Hepatocyte (in vitro differentiated cells): Measurements from ENCODE around the gene ATF6. TPM values are rescaled to one million over a fixed set of nuclear protein-coding genes. Genes with fewer than 3 reads are reported as not detected.

ENCODE experiments used
- DNase-seq: peaks from one replicate; pipeline ENCODE4 v3.0.0-alpha.2; 2016; ENCODE audit warnings: low spot score
- H2AFZ ChIP-seq: fragments of 200-600 bp; sonication (generic); 2 replicates; pipeline ENCODE4 v1.6.0; 2016; ENCODE audit warnings: antibody characterized with exemption, mild to moderate bottlenecking
- H3K27ac ChIP-seq: fragments of 200-600 bp; sonication (generic); 2 replicates; pipeline ENCODE4 v1.5.1; 2016; ENCODE audit warnings: mild to moderate bottlenecking
- H3K27me3 ChIP-seq: fragments of 200-600 bp; sonication (generic); 2 replicates; pipeline ENCODE4 v1.6.1; 2016
- H3K36me3 ChIP-seq: fragments of 200-600 bp; sonication (generic); replicated peaks from 2 replicates; pipeline ENCODE4 v1.5.1; 2016; ENCODE audit warnings: low read depth; ENCODE audit not compliant: insufficient read depth
- H3K4me1 ChIP-seq: fragments of 200-600 bp; sonication (generic); 2 replicates; pipeline ENCODE4 v1.5.1; 2016; ENCODE audit warnings: mild to moderate bottlenecking, moderate library complexity; ENCODE audit not compliant: insufficient read depth
- H3K4me2 ChIP-seq: fragments of 200-600 bp; sonication (generic); 2 replicates; pipeline ENCODE4 v1.6.0; 2016
- H3K4me3 ChIP-seq: fragments of 200-600 bp; sonication (generic); 2 replicates; pipeline ENCODE4 v1.5.1; 2016; ENCODE audit warnings: mild to moderate bottlenecking
- H3K79me2 ChIP-seq: fragments of 200-600 bp; sonication (generic); 2 replicates; pipeline ENCODE4 v1.6.0; 2017; ENCODE audit warnings: mild to moderate bottlenecking
- H3K9me2 ChIP-seq: fragments of 200-600 bp; sonication (generic); replicated peaks from 2 replicates; pipeline ENCODE4 v1.6.0; 2017; ENCODE audit warnings: mild to moderate bottlenecking; ENCODE audit not compliant: insufficient read depth
- H3K9me3 ChIP-seq: fragments of 200-600 bp; sonication (generic); 2 replicates; pipeline ENCODE4 v1.5.1; 2016; ENCODE audit warnings: low read depth, mild to moderate bottlenecking
- H4K20me1 ChIP-seq: fragments of 200-600 bp; sonication (generic); 2 replicates; pipeline ENCODE4 v1.6.0; 2016; ENCODE audit warnings: mild to moderate bottlenecking; ENCODE audit not compliant: insufficient read depth, poor library complexity, severe bottlenecking
- EZH2 ChIP-seq: fragments of 200-600 bp; sonication (generic); IDR thresholded peaks from 2 replicates; pipeline ENCODE4 v1.6.1; 2016; ENCODE audit warnings: antibody characterized with exemption, mild to moderate bottlenecking, borderline replicate concordance
- EZH2phosphoT487 ChIP-seq: fragments of 200-600 bp; sonication (generic); IDR thresholded peaks from one replicate; pipeline ENCODE4 v1.6.1; 2018; ENCODE audit warnings: antibody characterized with exemption, mild to moderate bottlenecking, low read depth, moderate library complexity; ENCODE audit not compliant: unreplicated experiment, severe bottlenecking
- WGBS: methylation state at CpG from one replicate; pipeline ENCODE4 v1.1.6; 2016; ENCODE audit warnings: low lambda C conversion rate; ENCODE audit errors: missing lambda C conversion rate; 5-methylcytosine and 5-hydroxymethylcytosine counted together
- polyA plus RNA-seq: library from polyadenylated mRNA; unstranded; fragments of >200 nt; fragmentation: Nextera tagmentation; extraction: Ambion mirVana; gene quantifications from 2 replicates; pipeline ENCODE4 v1.2.1, GENCODE V29; 2016
- total RNA-seq: library from RNA; depleted of rRNA; stranded (reverse); fragments of >200 nt; gene quantifications from 2 replicates; pipeline ENCODE4 v1.2.3, GENCODE V29; 2014
- TF ChIP-seq, protein P1 (sequence below): fragments of 200-600 bp; sonication (generic); IDR thresholded peaks from 2 replicates; pipeline ENCODE4 v1.5.1; 2016; ENCODE audit warnings: antibody characterized with exemption, mild to moderate bottlenecking; ENCODE audit not compliant: poor library complexity

ATF6 gene
- total and polyA plus RNA-seq, 2 experiments from 2014 or later: 15.3 to 29.8 TPM

DNA sequence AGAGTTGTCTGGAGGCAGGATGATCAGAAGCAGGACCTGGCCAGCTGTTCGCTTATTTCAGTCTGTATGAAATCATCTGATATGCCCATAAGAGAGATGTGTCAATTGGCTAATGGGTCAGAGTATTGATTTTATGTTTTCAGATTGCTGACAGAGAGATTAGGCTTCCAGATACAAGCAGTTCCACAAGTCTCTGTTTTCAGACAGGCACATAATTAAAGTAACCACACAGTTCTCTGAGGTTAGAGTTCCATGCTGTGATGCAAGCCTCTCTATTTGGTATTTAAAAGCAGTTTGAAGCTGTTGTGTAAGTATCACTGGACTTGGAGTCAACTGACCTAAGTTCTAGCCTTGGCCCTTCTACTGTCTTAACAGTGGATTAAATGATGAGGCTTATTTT lies 50.1 kb downstream of the ATF6 start:
- Histone ChIP-seq H3K27ac (no peak overlapping the region), H3K79me2 (no peaks in the 10 kb centered on the region), H3K27me3 (no peaks in the 10 kb centered on the region), H4K20me1 (no peaks in the 10 kb centered on the region), H3K9me3 (no peaks in the 10 kb centered on the region), H3K4me3 (no peak overlapping the region), H3K4me1 (no peaks in the 10 kb centered on the region), H2AFZ (no peak overlapping the region), H3K9me2 (no peaks in the 10 kb centered on the region), H3K4me2 (no peak overlapping the region), H3K36me3 (no peaks in the 10 kb centered on the region)
- WGBS: 67% methylated on average over 1 of the region's 1 CpG
- TF ChIP-seq EZH2phosphoT487 (no peak), EZH2 (no peak)
- TF ChIP-seq, protein P1, sequence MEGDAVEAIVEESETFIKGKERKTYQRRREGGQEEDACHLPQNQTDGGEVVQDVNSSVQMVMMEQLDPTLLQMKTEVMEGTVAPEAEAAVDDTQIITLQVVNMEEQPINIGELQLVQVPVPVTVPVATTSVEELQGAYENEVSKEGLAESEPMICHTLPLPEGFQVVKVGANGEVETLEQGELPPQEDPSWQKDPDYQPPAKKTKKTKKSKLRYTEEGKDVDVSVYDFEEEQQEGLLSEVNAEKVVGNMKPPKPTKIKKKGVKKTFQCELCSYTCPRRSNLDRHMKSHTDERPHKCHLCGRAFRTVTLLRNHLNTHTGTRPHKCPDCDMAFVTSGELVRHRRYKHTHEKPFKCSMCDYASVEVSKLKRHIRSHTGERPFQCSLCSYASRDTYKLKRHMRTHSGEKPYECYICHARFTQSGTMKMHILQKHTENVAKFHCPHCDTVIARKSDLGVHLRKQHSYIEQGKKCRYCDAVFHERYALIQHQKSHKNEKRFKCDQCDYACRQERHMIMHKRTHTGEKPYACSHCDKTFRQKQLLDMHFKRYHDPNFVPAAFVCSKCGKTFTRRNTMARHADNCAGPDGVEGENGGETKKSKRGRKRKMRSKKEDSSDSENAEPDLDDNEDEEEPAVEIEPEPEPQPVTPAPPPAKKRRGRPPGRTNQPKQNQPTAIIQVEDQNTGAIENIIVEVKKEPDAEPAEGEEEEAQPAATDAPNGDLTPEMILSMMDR: no peak
- no peak for DNase-seq

DNA sequence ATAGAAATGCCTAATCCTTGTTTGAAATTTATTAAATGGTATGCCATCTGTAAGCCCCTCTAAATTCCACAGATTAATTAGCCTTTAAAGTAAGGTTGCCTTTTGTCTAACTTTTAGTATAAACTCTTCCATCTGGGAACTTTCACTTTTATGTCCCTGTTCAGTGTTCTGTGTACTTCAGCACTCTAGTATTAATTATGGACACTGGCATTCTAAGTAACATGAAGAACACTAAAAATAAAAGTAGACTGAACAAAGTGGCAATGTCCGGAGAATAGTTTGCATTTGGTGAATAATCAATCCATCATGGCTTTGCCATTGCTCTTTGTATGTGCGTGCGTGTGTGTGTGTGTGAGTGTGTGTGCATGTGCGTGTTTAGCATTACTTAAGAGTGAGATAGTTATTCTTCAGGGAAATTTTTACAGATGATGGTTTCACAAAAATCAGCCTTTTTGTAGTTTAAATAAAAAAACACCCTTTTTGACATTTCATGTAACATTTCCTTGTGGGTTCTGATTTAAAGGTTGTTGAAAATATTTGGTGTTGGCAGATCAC lies 51.1 kb downstream of the ATF6 start:
- TF ChIP-seq EZH2phosphoT487 (no peak), EZH2 (no peak)
- TF ChIP-seq, protein P1: no peak
- H3K27ac ChIP-seq: no peak overlapping the region
- H3K9me2 ChIP-seq: no peaks in the 10 kb centered on the region
- H3K36me3 ChIP-seq: no peaks in the 10 kb centered on the region
- H3K4me1 ChIP-seq: no peaks in the 10 kb centered on the region
- H3K9me3 ChIP-seq: no peaks in the 10 kb centered on the region
- no peak for DNase-seq
- H3K27me3 ChIP-seq: no peaks in the 10 kb centered on the region
- WGBS: 54% methylated on average over 4 of the region's 4 CpGs
- H4K20me1 ChIP-seq: no peaks in the 10 kb centered on the region
- no peak overlapping the region for H2AFZ ChIP-seq
- H3K4me3 ChIP-seq: no peak overlapping the region
- no peaks in the 10 kb centered on the region for H3K79me2 ChIP-seq
- H3K4me2 ChIP-seq: peak overlapping the region; percentile 11

DNA sequence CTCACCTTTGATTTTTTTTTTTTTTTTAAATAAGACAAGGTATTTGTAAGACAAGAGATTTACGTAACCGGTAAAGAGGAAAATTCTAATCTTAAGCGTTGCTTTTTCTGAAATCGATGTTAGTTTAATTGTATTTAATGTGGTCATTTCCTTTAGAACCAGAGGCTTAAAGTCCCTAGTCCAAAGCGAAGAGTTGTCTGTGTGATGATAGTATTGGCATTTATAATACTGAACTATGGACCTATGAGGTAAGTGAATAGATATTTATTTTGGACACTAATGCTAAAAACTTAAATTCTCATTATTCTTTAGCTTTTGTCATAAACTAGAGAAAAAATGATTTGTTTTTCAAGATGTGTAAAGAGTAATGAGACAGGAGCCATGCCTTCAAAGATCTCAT lies 54.8 kb downstream of the ATF6 start:
- H3K27me3 ChIP-seq: no peaks in the 10 kb centered on the region
- H3K9me2 ChIP-seq: no peaks in the 10 kb centered on the region
- H2AFZ ChIP-seq: no peak overlapping the region
- H3K36me3 ChIP-seq: no peaks in the 10 kb centered on the region
- WGBS: 96% methylated on average over 5 of the region's 5 CpGs
- no peaks in the 10 kb centered on the region for H4K20me1 ChIP-seq
- TF ChIP-seq, protein P1: no peak
- TF ChIP-seq EZH2: no peak
- no peak overlapping the region for H3K4me2 ChIP-seq
- H3K4me3 ChIP-seq: no peak overlapping the region
- H3K4me1 ChIP-seq: no peaks in the 10 kb centered on the region
- no peak overlapping the region for H3K27ac ChIP-seq
- no peak for DNase-seq
- H3K79me2 ChIP-seq: no peaks in the 10 kb centered on the region
- H3K9me3 ChIP-seq: no peaks in the 10 kb centered on the region

DNA sequence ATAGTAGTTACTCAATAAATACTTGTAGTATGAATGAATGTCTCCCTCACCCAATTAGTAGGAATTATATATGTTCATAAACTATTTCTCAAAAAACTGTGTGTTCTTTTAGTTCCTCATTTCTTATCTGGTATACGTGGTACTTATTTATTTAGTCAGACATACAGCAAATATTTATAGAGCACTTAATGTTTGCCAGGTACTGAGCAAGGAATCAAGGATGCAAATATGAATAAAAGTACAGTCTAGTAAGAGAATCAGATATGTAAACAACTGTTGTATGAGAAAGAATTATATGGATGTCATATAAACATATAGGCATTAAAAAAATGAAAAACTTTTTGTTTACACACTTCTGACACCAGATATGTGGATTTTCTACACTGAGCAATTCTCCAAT lies 58.5 kb downstream of the ATF6 start:
- no peak for TF ChIP-seq EZH2phosphoT487
- WGBS: 50% methylated on average over 1 of the region's 1 CpG

More for the DNA sequence above, 58.5 kb downstream of the ATF6 start:
- Histone ChIP-seq H3K9me2 (no peaks in the 10 kb centered on the region), H3K4me1 (no peaks in the 10 kb centered on the region), H3K4me2 (no peak overlapping the region), H3K9me3 (no peaks in the 10 kb centered on the region), H4K20me1 (no peaks in the 10 kb centered on the region), H3K36me3 (no peaks in the 10 kb centered on the region), H3K27me3 (no peaks in the 10 kb centered on the region), H3K27ac (no peak overlapping the region), H3K4me3 (no peak overlapping the region), H3K79me2 (no peaks in the 10 kb centered on the region), H2AFZ (no peak overlapping the region)
- no peak for DNase-seq
